Measurements from ENCODE around the gene EDC3. TPM values are rescaled to one million over a fixed set of nuclear protein-coding genes. Genes with fewer than 3 reads are reported as not detected.

EDC3 gene
- total and polyA plus RNA-seq, 2 of the 4 experiments (the other 2 are of a cell fraction): 16.8 to 38.0 TPM

- no peak overlapping the region for H2BK15ac ChIP-seq (ENCODE audit: low read depth, low read length)
- peaks cover 24% of the 10 kb centered on the region for H3K36me3 ChIP-seq (ENCODE audit: control insufficient read depth, insufficient read depth, low read length)
- peak overlapping the region; percentile 89 to 95 for H4K8ac ChIP-seq (ENCODE audit: low read depth in 2 of 2, low read length in 2 of 2)
- H3K9ac ChIP-seq (ENCODE audit: low read depth, low read length): peak overlapping the region; percentile 97
- peak overlapping the region; percentile 91 for H4K91ac ChIP-seq (ENCODE audit: insufficient read depth, low read depth, low read length)
- H3K18ac ChIP-seq (ENCODE audit: low read depth, low read length): no peak overlapping the region; the same call in 1 of the 2 replicates
- peak; percentile 63 for DNase-seq
- WGBS, 2 experiments (ENCODE audit: extremely low coverage in 2 of 2, insufficient read length in 1 of 2): 4% methylated on average over 8 of the region's 18 CpGs; no CpG with 5 or more reads in 1 of the 2 experiments
- dilution Hi-C loops (cut with HindIII; ENCODE audit: low sequenced_read_pairs, unreplicated experiment): no loop called here
- no TSS peak for BruUV-seq (replicated peaks)
- H2BK20ac ChIP-seq (ENCODE audit: low read depth, low read length): no peak overlapping the region
- peak overlapping the region; percentile 92 for H3K23ac ChIP-seq (ENCODE audit: low read depth, low read length)
- H2BK5ac ChIP-seq (ENCODE audit: low read depth, low read length, poor library complexity, severe bottlenecking): peak overlapping the region; percentile 86
- H3K4me2 ChIP-seq (ENCODE audit: low read depth, low read length): peak overlapping the region; percentile 76
- peaks cover 9 to 56% of the 10 kb centered on the region in 2 experiments; a peak in 3 of 4 replicates for H3K79me1 ChIP-seq (ENCODE audit: low read depth in 1 of 2, low read length in 2 of 2)
- H3K4me3 ChIP-seq (ENCODE audit: insufficient read depth, low read depth, low read length): peak overlapping the region; percentile 93
- in situ Hi-C loops (cut with MboI; ENCODE audit: low sequenced_read_pairs): no loop called here
- peak overlapping the region; percentile 46; the same call in 1 of the 2 replicates for H3K56ac ChIP-seq (ENCODE audit: extremely low read depth, insufficient read depth, low read length)
- H3K4ac ChIP-seq (ENCODE audit: low read depth, low read length): peak overlapping the region; percentile 92
- intact Hi-C loops (cut with micrococcal nuclease): no loop called here
- H4K5ac ChIP-seq (ENCODE audit: low read depth, low read length): peak overlapping the region; percentile 76
- TF ChIP-seq RFX5 (IDR thresholded peaks at IDR 0.05; ENCODE audit: low read depth, low read length) (no peak), FOS (IDR thresholded peaks at IDR 0.05; ENCODE audit: low read depth, low read length) (no peak), NFE2L2 (IDR thresholded peaks at IDR 0.05; ENCODE audit: low read depth, low read length) (no peak), RAD21 (IDR thresholded peaks at IDR 0.05; ENCODE audit: low read length) (no peak), CEBPB (IDR thresholded peaks at IDR 0.05; ENCODE audit: low read depth, low read length) (no peak), MAZ (IDR thresholded peaks at IDR 0.05; ENCODE audit: borderline replicate concordance, low read depth, low read length) (0 out of 2 replicates have a peak, but pooled peaks have one; percentile 42), BHLHE40 (IDR thresholded peaks at IDR 0.05; ENCODE audit: low read depth, low read length) (no peak)
- H3K9me1 ChIP-seq (ENCODE audit: insufficient read depth, low read length): 0 out of 2 replicates have a peak, but pooled peaks cover 2% of the 10 kb centered on the region
- no peaks in the 10 kb centered on the region for H3K9me3 ChIP-seq (ENCODE audit: control insufficient read depth, insufficient read depth, low read length)
- H3K4me1 ChIP-seq (ENCODE audit: control insufficient read depth, insufficient read depth, low read length): peaks cover 6% of the 10 kb centered on the region
- H3K27me3 ChIP-seq (ENCODE audit: control insufficient read depth, insufficient read depth, low read length): no peaks in the 10 kb centered on the region; the same call in 1 of the 2 replicates
- peak overlapping the region; percentile 90 for H3K14ac ChIP-seq (replicated peaks; ENCODE audit: low read depth, low read length)
- ChIA-PET POLR2A (ENCODE audit: unreplicated experiment) (no interaction called here), CTCF (interaction anchor here (0.6 to 1.5 kb wide), 5 partner anchors 9 to 380 kb away, joined by 3 to 5 read pairs (median 3); no protein-coding TSS in a partner anchor)
- H3K27ac ChIP-seq (ENCODE audit: insufficient read depth, low read length): peak overlapping the region; percentile 77
- ATAC-seq (ENCODE audit: low read depth): no peak
- H2AFZ ChIP-seq (replicated peaks; ENCODE audit: low read length, poor library complexity): peak overlapping the region; percentile 97
- H2AK5ac ChIP-seq (ENCODE audit: low read depth, low read length): peak overlapping the region; percentile 97
- H4K20me1 ChIP-seq (ENCODE audit: insufficient read depth, low read length): peaks cover 54% of the 10 kb centered on the region
- H2BK120ac ChIP-seq (ENCODE audit: low read depth, low read length): peak overlapping the region; percentile 22; the same call in 1 of the 2 replicates
- peak overlapping the region; percentile 100 for H2AK9ac ChIP-seq (replicated peaks; ENCODE audit: low read depth, low read length, poor library complexity)
These were observed 79.4 kb downstream of the EDC3 start for GRCh38 chr15:74616366-74616939.

All from IMR-90 (cell line).